Stimulated activated CD4-positive, alpha-beta T cell treated with anti-CD3 and anti-CD28 coated beads, Interleukin-2, amount 100 ng/mL, for 48 hours (primary cell): ENCODE data around the gene AOPEP.

Source experiments
- DNase-seq, 2 donors: peaks; one replicate each; pipeline ENCODE4 v3.0.0-alpha.2; 2020

The AOPEP gene

DNA sequence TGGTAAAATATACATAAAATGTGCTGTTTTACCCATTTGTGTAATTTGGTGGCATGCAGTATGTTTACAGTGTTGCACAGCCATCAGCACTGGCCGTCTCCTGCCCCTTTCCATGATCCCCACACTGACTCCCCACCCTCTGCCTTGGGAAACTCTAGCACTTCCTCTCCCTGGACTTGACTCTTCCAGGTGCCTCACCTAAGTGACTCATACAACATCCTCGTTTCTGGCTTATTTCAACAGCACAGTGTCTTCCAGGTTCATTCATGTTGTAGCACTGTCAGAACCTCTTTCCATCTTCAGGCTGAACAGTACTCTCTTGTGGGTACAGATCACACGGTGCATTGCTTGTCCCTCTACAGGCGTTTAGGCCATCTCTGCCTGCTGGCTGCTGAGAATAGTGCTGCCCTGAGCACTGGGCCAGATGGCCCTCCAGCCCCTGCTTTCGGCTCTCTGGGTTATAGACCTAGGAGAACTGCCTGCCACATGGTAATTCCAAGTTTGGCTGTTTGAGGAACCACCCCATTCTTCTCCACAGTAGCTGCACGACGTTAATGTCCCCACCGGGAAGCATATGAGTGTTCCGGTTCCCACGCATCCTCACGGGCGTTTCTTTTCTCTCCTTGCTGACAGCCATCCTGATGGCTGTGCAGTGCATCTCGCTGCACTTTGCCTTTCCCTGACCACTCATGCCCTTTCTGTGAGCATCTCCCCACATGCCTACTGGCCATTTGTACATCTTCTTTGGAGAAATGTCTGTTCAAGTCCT lies 379.2 kb downstream of the AOPEP start:
- DNase-seq: no peak

DNA sequence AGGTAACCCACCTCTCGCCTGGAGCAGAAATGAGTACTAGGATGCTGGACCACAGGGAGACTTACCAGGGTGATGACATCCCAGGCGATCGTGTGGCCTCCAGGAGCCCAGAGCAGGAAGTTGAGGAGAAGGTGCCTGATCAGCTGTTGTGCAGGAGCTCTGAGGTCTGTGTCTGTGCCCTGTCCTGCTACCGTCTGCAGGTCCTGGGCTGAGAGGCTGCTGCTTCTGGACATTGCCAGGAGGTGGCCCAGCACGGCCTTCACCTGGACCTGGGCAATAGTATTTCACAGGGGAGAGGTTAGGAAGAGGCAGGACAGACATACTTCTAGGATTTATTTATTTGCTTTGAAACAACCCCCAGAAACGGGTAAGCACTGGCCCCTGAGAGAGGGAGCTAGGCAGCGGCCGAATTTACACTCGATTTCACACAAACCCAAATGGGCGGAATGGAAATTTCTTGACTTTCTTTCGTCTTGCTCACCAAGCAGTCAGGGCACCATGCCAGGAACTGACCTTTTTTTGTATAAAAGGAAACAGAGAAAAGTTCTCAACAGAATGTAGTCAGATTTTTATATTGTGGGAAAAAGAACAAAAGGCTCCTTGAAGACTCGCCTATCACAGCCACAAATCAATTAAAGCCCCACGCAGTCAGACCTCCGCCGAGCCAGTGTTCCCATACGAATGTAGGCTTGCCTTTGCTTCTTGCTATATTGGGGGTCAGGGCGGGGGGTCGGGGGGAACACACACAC lies 380.7 kb downstream of the AOPEP start:
- no peak for DNase-seq

DNA sequence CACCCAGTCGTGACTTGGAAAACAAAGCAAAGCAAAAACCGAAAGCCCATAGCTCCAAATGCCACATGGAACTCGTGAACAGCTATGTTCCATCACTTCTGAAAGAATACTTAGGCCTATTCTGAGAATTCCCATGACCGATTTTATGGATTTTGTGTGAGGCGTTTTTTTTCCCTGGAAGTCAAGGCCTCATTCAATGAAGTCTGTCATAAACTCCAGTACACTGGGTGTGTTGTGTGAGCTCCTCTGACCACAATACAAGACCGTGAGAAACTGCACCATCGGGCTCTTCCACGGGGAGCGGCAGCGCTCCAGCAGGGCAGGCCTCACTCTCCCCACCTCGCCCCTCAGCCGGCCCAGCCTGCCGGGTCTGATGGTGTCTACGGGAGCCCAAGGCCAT lies 381.5 kb downstream of the AOPEP start:
- no peak for DNase-seq

DNA sequence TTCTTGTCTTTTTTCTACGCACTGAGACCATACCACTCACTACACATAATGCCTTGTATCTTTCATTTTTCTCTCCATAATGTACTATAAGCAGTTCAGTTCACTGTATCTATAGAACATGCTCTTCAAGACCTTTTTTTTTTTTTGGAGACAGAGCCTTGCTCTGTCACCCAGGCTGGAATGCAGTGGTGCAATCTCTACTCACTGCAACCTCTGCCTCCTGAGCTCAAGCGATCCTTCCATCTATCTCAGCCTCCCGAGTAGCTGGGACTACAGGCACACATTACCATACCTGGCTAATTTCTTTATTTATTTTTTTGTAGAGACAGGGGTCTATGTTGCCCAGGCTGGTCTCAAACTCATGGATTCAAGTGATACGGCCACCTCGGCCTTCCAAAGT lies 382.3 kb downstream of the AOPEP start:
- DNase-seq: no peak

DNA sequence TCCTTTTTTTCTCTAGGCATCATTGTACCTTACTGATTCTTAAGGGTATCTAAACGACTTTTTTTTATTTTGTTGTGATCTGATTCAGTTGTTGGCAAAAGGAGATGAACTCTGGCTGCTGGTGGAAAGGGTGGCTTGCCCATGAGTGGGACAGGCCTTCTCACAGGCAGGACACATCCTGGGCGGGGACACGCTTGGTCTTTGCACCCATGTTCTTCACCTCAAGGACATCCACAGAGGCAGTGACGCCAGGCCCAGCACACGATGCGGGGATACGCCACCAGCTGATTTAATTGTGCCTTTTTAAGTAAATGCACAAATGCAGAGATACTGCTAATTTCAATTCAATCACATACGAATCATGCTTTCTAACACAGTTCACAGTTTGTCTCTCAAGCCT lies 383.0 kb downstream of the AOPEP start:
- DNase-seq: no peak

DNA sequence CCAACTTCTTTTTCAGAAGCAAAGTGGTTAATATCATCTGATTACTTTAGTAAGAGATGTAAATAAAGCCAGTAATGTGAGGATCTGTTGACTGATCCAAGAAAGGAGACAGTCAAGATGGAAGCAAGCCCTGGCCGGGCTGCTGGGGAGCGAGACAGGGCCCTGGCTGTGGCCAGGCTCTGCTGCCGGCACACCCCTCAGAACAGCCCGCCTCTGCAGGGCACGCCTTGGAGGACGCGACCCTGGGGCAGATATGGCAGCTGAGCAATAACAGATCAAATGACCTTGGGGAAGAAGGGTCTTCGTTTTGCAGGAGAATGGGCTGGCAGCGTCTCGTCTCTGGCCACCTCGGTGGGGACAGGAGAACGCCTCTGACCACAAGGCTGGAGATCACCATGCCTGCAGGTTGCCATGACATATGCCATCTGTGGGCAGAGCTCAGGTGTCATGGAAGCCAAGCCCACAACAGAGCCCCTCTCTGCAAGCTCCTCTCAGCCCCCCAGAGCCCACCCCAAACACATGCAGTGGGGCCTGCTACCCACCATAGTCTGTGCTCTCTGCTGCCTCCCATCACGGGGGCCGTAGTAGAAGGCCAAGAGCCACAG lies 384.5 kb downstream of the AOPEP start:
- no peak for DNase-seq

DNA sequence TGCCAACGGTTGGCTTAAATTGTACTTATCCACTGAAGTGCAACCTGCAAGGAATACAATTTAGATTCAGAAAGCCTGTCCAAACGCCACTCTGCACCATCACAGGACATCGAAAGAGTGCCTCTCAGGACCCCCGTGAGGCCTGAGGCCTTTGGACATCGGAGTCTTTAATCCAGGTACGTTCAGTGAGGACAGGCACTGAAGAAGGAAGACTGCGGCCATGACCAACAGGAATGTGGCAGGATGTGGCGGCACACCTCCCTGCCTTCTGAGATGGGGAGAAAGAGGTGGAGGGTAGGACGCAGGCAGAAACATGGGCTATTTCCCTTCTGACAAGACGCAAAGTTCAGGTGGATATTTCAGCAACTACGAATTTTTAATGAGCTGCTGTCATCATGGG lies 385.2 kb downstream of the AOPEP start:
- DNase-seq: no peak

DNA sequence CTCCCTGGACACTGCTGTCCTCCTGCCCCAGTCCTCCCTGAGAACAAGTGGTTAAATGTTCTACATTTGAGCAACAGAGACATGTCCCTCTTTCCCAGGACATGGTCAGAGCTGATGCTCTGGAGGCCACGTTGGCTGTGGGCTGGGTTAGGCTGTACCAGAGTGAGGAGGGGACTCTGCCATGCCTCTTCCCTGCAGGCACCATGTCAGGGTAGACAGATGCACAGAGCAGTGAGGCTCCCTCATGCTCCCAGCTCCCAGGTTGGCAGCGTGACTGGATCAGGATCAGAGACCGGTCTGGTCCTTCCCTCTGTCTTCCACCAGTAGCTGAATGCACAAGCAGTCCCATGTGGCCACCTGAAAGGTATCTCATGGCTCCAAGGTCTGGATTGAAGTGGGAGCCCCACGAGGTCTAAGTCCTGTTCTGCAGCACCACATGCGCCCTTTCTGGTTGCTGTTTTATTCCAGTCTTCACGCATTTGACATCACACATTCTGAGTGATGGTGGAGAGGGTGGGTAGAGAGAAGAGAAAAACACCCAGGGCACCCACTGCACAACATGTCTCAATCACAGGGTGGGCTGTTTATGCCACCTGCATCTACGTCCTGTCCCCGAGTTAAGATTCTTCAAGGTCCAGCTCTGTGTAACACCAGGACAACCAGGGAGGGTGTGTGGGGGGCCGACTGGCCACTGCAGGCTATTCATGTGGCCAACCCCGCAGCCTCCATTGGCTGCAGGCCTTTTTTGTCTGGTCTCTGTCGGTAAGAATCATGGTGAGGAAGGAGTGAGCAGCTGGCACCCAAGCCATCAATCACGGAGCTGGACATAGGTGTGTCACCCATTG lies 386.2 kb downstream of the AOPEP start:
- no peak for DNase-seq

DNA sequence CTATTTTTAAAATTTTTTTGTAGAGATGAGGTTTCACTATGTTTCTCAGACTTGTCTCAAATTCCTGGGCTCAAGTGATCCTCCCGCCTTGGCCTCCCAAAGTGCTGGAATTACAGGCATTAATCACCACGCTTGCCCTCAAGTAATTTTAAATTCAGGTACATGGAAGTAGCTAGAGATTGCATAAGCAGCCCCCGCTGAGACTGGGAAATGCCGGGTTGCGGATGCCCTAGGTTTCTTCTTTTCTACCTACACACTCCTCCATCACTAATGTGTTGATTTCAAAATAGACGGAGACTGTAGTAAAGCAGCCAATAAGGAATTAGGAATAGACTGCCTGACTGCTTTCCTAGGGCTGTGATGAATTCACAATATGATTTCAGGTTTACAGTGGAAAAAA lies 388.6 kb downstream of the AOPEP start:
- no peak for DNase-seq

DNA sequence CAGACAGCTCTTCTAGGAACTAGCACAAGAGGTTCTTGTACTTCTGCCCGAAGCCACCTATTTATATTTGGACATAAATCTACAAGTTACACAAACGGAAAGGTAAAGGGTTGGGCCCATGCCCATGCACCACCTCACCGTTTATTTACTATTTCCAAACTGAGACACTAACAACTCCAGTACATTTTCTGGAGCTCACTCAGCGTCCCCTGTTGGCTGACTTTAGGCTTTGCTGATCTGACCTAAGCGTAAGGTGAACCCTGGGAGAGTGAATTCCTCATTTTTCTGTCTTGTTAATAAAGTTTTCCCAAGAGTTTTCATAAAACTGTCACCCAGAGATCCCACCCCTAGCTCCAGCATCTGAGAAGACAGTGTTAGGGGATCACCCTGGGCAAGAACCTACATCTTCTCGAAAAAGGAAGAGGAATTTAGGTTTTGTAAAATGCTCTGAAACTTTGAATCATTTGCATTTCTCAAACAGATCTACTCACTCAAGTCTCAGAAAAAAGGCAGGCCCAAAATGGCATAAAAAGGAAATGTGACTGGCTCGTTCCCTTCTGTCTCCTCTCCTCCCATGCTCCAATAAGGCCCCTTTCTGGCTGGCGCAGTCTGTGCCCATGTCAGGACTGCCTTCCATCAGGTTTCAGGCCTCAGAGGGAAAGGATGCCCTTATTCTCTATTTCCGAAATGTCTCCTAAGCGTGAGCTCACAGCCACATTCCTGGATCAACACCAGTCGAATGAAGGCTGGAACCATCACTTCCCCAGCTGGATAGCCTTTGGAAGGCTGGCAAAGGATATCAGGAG lies 389.7 kb downstream of the AOPEP start:
- DNase-seq: no peak

DNA sequence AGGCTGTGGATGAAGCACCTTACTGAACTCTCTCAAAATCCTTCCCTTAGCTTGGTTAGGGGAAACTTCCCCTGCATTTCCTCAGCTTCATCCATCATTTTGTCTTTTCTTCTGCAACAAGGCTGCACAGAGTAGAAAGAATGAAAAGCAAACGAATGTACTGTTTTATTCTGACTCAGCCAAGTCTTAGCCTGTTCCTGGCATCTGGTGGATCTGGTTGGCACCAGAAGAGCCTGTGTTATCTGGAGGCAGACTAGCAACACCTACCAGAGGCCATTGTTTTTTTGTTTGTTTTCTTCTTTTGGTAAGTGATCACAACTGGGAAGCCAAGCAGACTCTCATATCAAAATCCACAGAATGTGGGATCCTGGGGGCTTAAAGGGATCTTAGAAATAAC lies 390.3 kb downstream of the AOPEP start:
- no peak for DNase-seq

DNA sequence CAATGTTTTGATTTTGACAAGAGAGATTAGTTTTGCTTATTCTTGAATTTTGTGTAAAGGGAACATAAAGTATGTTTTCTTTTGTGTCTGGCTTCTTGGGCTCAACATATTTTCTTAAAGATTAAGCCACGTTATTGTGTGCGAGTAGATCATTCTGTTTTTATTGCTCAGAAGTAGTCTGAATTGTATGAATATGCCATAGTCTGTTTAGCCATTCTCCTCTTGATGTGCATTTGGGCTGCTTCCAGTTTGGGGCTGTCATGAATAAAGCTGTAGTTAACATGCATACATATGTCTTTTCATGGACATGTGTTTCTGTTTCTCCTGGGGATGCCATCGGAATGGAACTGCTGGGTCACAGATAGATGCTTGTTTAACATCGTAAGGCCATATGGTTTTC lies 392.1 kb downstream of the AOPEP start:
- no peak for DNase-seq

DNA sequence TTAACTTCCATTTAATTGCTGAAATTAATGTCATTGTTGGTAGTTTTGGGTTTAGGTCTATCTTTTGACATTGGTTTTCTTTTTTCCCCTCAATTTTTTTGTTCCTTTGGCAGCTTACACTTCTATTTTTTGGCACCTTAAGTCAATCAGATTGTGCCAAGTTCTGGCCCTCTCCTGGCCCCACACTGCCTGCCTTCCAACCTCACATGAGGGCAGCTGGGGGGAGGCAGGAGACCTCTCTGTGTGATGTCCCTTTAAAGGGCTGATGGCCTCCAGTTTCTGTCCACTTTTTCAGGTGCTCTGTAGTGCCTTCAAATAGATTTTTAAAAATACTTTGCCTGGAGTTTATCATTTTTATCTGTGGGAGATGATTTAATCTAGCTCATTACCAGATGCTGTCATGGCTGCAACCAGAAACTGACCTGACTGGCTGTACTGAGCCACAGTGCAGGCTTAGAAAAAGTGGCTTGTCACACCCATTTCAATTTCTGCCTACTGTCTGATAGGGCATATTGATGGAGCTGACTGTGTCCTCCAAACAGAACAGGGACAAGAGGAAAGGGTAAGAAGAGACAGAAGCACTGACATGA lies 394.4 kb downstream of the AOPEP start:
- DNase-seq: no peak

DNA sequence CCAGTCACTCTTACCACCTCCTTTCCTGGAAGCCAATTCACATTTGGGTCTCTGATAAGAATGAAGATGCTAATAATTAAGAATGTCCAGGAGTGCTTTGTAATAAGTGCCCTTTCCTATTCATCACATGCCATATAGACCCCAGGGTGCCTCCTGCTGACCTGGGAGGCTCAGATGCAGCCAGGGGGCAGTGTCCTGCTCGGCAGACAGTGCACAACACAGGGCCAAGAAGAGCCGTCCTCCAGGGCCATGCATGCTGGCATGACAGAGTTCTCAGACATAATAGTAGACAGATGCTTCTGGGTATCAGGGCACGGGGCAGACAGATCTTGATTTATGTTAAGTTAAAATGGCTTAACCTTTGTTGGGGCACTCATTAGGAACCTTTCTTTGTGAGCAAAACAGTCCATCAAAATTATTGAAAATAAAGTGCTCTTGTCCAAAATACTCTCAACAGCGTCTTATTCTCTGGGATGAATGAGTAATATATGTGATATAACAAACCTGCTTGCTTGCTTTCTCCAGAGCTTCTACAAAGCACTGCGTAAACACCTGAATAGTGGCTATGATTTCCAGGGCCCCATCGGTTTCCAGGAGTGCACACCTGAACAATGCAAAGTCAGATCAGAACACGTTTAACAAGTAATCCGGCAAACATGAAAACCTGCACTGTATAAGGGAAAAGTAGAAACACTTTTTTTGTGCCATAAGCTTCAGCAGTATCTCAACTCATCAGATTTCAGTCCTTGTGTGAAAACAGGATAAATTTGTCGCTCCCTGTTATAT lies 398.3 kb downstream of the AOPEP start:
- DNase-seq: no peak

DNA sequence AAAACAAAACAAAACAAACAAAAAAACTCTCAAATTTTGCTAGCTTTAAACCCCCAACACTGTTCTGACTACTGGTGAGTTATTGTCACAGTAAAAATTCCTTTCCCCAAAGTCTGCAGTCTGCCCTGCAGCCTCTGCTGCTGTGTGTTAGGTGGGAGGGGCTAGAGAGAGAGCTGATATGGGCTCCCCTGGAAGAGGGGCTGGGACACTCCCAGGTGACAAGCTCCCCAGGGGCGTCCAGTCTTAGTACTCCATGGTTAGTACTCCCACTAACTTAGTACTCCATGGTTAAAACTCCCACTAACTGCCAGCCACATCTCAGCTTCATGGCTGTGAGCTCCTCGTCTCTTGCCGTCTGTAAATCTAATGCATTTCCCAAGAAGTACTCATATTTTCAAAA lies 399.2 kb downstream of the AOPEP start:
- DNase-seq: no peak

DNA sequence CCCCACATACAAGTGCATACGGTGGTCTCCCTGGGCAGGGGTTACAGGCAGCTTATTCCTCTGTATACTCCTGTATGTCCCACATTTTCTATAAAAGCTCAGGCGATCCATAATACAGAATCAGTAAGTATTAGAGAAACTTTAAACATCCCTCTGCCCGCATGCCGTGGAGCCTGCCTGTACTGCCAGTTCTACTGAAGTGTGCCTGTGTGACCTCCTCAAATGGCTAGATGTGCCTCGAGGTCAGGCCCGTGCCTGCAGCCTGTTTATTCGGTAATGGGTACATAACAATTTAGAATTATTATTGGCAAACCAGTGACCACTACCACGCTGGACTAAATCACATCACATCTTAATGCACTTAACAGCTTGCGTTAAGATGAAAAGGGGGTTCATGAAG lies 400.2 kb downstream of the AOPEP start:
- DNase-seq: no peak

DNA sequence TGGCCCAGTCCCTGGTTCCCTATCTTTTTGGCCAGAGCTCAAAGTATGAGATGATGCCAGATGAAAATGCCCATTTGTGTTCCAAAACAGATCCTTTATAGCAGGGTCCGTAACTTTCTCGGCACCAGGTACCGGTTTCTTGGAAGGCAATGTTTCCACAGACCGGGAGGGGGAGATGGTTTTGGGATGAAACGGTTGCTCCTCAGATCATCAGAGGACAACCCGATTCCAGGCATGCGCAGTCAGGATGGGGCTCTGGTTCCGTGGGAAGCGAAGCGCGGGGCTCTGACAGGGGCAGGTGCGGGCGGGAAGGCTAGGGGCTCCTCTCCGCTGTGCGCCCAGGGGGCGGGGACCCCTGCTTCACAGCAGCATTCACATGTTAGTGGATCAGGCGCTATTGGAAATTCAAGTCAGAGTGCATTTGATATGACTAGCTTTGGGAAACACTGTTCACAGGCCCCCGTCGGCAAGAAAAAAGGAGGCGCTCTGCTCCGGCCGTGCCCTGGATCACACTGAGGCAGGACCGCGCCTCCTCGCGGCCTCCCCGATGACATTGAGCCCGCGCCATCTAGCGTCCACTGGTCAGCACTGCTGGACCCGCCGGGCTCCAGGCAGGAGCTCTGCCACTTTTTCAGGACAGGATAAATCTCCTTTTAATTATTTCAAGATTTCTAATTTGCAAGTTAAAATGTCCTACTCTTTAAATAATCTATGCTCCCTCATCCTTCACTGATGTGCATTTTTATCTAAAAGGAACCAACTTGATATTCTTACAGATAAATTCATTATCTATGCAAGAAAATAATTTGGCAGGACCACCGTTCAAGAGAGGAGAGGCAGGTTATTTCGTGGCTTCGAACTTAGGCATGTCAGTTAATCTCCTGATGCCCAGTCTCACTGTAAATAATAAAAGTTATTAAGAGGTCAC lies 401.0 kb downstream of the AOPEP start:
- DNase-seq: peak; percentile 72 to 74

DNA sequence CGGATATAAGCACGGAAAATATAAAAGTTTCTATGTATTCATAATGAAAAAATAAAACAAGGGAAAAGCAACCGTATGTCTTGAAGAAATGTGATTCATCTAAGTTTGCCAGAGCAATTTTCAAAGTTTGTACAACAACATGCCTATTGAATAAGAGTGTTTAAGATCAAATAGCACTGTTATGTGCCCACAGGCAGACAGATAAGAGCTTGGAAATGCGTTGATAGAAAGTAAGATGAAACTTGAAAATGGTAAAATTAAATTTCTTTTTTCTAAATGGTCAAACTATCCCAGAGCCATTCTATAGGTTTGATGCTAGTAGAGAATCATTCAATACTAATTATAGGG lies 401.7 kb downstream of the AOPEP start:
- no peak for DNase-seq

DNA sequence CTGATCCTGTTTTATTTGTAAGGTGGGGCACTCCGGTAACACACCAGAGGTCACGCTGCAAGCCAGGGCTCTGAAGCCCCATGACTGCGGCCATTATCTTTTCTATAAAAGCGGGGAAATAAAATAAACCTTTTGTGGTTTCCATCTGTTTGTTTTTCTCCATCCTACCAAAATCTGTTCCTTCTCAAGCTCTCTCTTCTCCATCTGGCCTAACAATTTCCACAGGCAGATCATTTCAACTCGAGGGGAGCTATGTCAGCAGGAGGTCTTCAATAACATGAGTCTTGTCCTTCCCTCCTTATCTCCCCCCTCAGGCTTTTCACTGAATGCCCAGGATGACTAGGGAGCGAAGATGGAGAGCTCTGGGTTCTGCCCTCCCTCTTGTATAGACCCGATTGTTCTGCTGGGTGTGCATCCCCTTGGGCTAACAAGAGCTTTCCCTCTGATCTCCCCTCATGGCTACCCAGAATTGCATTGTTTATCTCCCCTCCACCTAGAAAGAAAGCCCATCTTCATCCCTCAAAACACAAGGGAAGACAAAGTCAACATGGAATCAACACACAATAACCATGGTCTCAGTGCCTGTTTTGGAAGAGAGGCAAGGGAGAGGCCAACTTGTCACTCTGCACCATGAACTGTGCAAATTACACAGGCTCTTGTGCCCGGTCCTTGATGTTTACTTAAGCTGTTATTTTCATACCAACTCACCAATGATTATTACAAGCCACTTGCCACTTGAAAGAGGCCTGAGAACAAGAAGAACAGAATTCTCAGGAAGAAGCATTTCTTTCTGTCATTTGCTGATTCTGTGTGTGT lies 403.2 kb downstream of the AOPEP start:
- DNase-seq: no peak
